ENCODE results near the gene PLPP1.
A peak's percentile ranks its signal among the peaks of the same experiment; 100 is the strongest.
"Not testable (repeated sequence)": the region's sequence is repeated elsewhere in the genome, so short reads cannot be mapped to it uniquely, and the experiment has no call there.

PLPP1 gene

GRCh38 chr5:55547781-55548180 lies 13.0 kb upstream of the PLPP1 start:
- no peak overlapping the region for H3K4me3 ChIP-seq (ENCODE audit: low read length in 2 of 2)
- H3K27ac ChIP-seq (ENCODE audit: low read depth in 2 of 2, low read length in 2 of 2), result no peak overlapping the region
- no peaks in the 10 kb centered on the region for H3K4me1 ChIP-seq (ENCODE audit: control insufficient read depth in 2 of 2, insufficient read depth in 2 of 2, low read length in 2 of 2)
- no peak overlapping the region for H3K9ac ChIP-seq (ENCODE audit: low read depth in 1 of 2, low read length in 2 of 2)
- H3K27me3 ChIP-seq (ENCODE audit: control insufficient read depth in 2 of 2, insufficient read depth in 2 of 2, low read length in 2 of 2), result no peaks in the 10 kb centered on the region
- no peaks in the 10 kb centered on the region for H3K9me3 ChIP-seq (ENCODE audit: control insufficient read depth in 2 of 2, low read length in 2 of 2)
- no peaks in the 10 kb centered on the region for H3K36me3 ChIP-seq (ENCODE audit: control insufficient read depth in 2 of 2, insufficient read depth in 2 of 2, low read length in 2 of 2)

DNA sequence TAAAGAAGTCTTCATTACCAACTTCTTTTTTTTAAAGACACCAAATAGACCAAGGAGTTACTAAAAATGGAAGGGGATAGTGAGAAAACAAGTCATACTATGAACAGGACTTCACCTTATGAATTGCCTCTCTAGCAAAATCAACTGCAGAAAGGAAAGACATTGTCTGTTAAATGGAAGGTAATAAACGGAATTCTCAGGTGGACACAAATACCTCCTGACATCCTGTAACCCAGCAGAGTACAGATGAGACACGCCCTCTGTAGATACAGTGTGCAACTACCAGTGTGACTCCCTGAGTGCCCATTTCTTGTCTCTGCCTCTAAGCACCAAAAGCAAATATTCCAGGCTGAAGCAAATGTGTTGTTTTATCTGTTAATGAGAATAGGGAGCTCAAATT lies 12.2 kb upstream of the PLPP1 start:
- no peak overlapping the region for H3K27ac ChIP-seq (ENCODE audit: low read depth in 2 of 2, low read length in 2 of 2)
- no peaks in the 10 kb centered on the region for H3K9me3 ChIP-seq (ENCODE audit: control insufficient read depth in 2 of 2, low read length in 2 of 2)
- H3K9ac ChIP-seq (ENCODE audit: low read depth in 1 of 2, low read length in 2 of 2), result no peak overlapping the region
- no peaks in the 10 kb centered on the region for H3K4me1 ChIP-seq (ENCODE audit: control insufficient read depth in 2 of 2, insufficient read depth in 2 of 2, low read length in 2 of 2)
- H3K27me3 ChIP-seq (ENCODE audit: control insufficient read depth in 2 of 2, insufficient read depth in 2 of 2, low read length in 2 of 2), result no peaks in the 10 kb centered on the region
- H3K4me3 ChIP-seq (ENCODE audit: low read length in 2 of 2), result no peak overlapping the region
- no peaks in the 10 kb centered on the region for H3K36me3 ChIP-seq (ENCODE audit: control insufficient read depth in 2 of 2, insufficient read depth in 2 of 2, low read length in 2 of 2)

GRCh38 chr5:55544341-55544740 lies 9.6 kb upstream of the PLPP1 start:
- H3K27ac ChIP-seq (ENCODE audit: low read depth in 2 of 2, low read length in 2 of 2), result no peak overlapping the region
- H3K36me3 ChIP-seq (ENCODE audit: control insufficient read depth in 2 of 2, insufficient read depth in 2 of 2, low read length in 2 of 2), result no peaks in the 10 kb centered on the region
- no peak overlapping the region for H3K4me3 ChIP-seq (ENCODE audit: low read length in 2 of 2)
- no peaks in the 10 kb centered on the region for H3K9me3 ChIP-seq (ENCODE audit: control insufficient read depth in 2 of 2, low read length in 2 of 2)
- no peaks in the 10 kb centered on the region for H3K4me1 ChIP-seq (ENCODE audit: control insufficient read depth in 2 of 2, insufficient read depth in 2 of 2, low read length in 2 of 2)
- H3K27me3 ChIP-seq (ENCODE audit: control insufficient read depth in 2 of 2, insufficient read depth in 2 of 2, low read length in 2 of 2), result no peaks in the 10 kb centered on the region
- H3K9ac ChIP-seq (ENCODE audit: low read depth in 1 of 2, low read length in 2 of 2), result no peak overlapping the region

- Histone ChIP-seq H3K27ac (ENCODE audit: low read depth in 2 of 2, low read length in 2 of 2) (no peak overlapping the region), H3K4me3 (ENCODE audit: low read length in 2 of 2) (no peak overlapping the region), H3K27me3 (ENCODE audit: control insufficient read depth in 2 of 2, insufficient read depth in 2 of 2, low read length in 2 of 2) (no peaks in the 10 kb centered on the region), H3K9ac (ENCODE audit: low read depth in 1 of 2, low read length in 2 of 2) (no peak overlapping the region), H3K4me1 (ENCODE audit: control insufficient read depth in 2 of 2, insufficient read depth in 2 of 2, low read length in 2 of 2) (no peaks in the 10 kb centered on the region), H3K9me3 (ENCODE audit: control insufficient read depth in 2 of 2, low read length in 2 of 2) (no peaks in the 10 kb centered on the region), H3K36me3 (ENCODE audit: control insufficient read depth in 2 of 2, insufficient read depth in 2 of 2, low read length in 2 of 2) (no peaks in the 10 kb centered on the region)
Observed at GRCh38 chr5:55541056-55541635, 6.4 kb upstream of the PLPP1 start.

GRCh38 chr5:55540525-55540924 lies 5.8 kb upstream of the PLPP1 start:
- H3K4me1 ChIP-seq (ENCODE audit: control insufficient read depth in 2 of 2, insufficient read depth in 2 of 2, low read length in 2 of 2), result peaks cover under 1 to 2% of the 10 kb centered on the region in 2 donors
- no peaks in the 10 kb centered on the region for H3K27me3 ChIP-seq (ENCODE audit: control insufficient read depth in 2 of 2, insufficient read depth in 2 of 2, low read length in 2 of 2)

GRCh38 chr5:55540024-55540423 lies 5.3 kb upstream of the PLPP1 start:
- Histone ChIP-seq H3K36me3 (ENCODE audit: control insufficient read depth in 2 of 2, insufficient read depth in 2 of 2, low read length in 2 of 2) (no peaks in the 10 kb centered on the region), H3K4me3 (ENCODE audit: low read length in 2 of 2) (no peak overlapping the region), H3K4me1 (ENCODE audit: control insufficient read depth in 2 of 2, insufficient read depth in 2 of 2, low read length in 2 of 2) (peaks cover 4 to 7% of the 10 kb centered on the region in 2 donors), H3K27ac (ENCODE audit: low read depth in 2 of 2, low read length in 2 of 2) (no peak overlapping the region), H3K27me3 (ENCODE audit: control insufficient read depth in 2 of 2, insufficient read depth in 2 of 2, low read length in 2 of 2) (no peaks in the 10 kb centered on the region), H3K9me3 (ENCODE audit: control insufficient read depth in 2 of 2, low read length in 2 of 2) (no peaks in the 10 kb centered on the region), H3K9ac (ENCODE audit: low read depth in 1 of 2, low read length in 2 of 2) (no peak overlapping the region)

More at GRCh38 chr5:55540525-55540924, 5.8 kb upstream of the PLPP1 start:
- no peaks in the 10 kb centered on the region for H3K36me3 ChIP-seq (ENCODE audit: control insufficient read depth in 2 of 2, insufficient read depth in 2 of 2, low read length in 2 of 2)
- no peak overlapping the region for H3K27ac ChIP-seq (ENCODE audit: low read depth in 2 of 2, low read length in 2 of 2)
- H3K9me3 ChIP-seq (ENCODE audit: control insufficient read depth in 2 of 2, low read length in 2 of 2), result no peaks in the 10 kb centered on the region
- H3K9ac ChIP-seq (ENCODE audit: low read depth in 1 of 2, low read length in 2 of 2), result no peak overlapping the region
- no peak overlapping the region for H3K4me3 ChIP-seq (ENCODE audit: low read length in 2 of 2)

DNA sequence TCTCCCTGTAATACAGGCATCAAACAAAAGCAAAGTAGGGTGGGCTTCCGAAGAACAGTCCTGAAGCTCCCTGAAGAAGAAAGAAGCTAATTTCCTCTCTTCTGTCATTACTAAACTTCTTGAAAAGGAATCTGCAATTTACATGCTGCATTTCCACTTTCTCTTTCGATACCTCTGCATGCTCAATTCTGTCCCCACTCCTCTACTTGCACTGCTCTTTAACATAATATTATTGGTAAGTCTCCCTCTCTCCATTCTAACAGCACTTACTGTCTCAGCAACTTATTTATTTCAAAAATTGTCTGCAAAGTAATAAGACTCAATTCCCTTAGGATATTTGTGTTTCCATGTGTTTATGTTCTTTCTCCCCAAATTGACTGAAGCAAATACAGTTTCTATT lies 3.9 kb upstream of the PLPP1 start:
- Histone ChIP-seq H3K9me3 (ENCODE audit: control insufficient read depth in 2 of 2, low read length in 2 of 2) (no peaks in the 10 kb centered on the region), H3K4me1 (ENCODE audit: control insufficient read depth in 2 of 2, insufficient read depth in 2 of 2, low read length in 2 of 2) (peaks cover 5 to 9% of the 10 kb centered on the region in 2 donors), H3K4me3 (ENCODE audit: low read length in 2 of 2) (peak overlapping the region in 1 of 2 donors; percentile 49), H3K9ac (ENCODE audit: low read depth in 1 of 2, low read length in 2 of 2) (peak overlapping the region in 1 of 2 donors; percentile 12), H3K36me3 (ENCODE audit: control insufficient read depth in 2 of 2, insufficient read depth in 2 of 2, low read length in 2 of 2) (no peaks in the 10 kb centered on the region), H3K27ac (ENCODE audit: low read depth in 2 of 2, low read length in 2 of 2) (no peak overlapping the region), H3K27me3 (ENCODE audit: control insufficient read depth in 2 of 2, insufficient read depth in 2 of 2, low read length in 2 of 2) (no peaks in the 10 kb centered on the region)

GRCh38 chr5:55537315-55537714 lies 2.6 kb upstream of the PLPP1 start:
- peaks cover 9 to 13% of the 10 kb centered on the region in 2 donors for H3K4me1 ChIP-seq (ENCODE audit: control insufficient read depth in 2 of 2, insufficient read depth in 2 of 2, low read length in 2 of 2)
- not testable (repeated sequence) for H3K27ac ChIP-seq (ENCODE audit: low read depth in 2 of 2, low read length in 2 of 2); H3K36me3 ChIP-seq (ENCODE audit: control insufficient read depth in 2 of 2, insufficient read depth in 2 of 2, low read length in 2 of 2); H3K9ac ChIP-seq (ENCODE audit: low read depth in 1 of 2, low read length in 2 of 2); H3K4me3 ChIP-seq (ENCODE audit: low read length in 2 of 2); H3K27me3 ChIP-seq (ENCODE audit: control insufficient read depth in 2 of 2, insufficient read depth in 2 of 2, low read length in 2 of 2); H3K9me3 ChIP-seq (ENCODE audit: control insufficient read depth in 2 of 2, low read length in 2 of 2)

GRCh38 chr5:55535199-55535905 lies 588 bp upstream of the PLPP1 start:
- H3K27me3 ChIP-seq (ENCODE audit: control insufficient read depth in 2 of 2, insufficient read depth in 2 of 2, low read length in 2 of 2), result no peaks in the 10 kb centered on the region
- peaks cover 9 to 16% of the 10 kb centered on the region in 2 donors for H3K4me1 ChIP-seq (ENCODE audit: control insufficient read depth in 2 of 2, insufficient read depth in 2 of 2, low read length in 2 of 2)
- H3K36me3 ChIP-seq (ENCODE audit: control insufficient read depth in 2 of 2, insufficient read depth in 2 of 2, low read length in 2 of 2), result no peaks in the 10 kb centered on the region
- no peaks in the 10 kb centered on the region for H3K9me3 ChIP-seq (ENCODE audit: control insufficient read depth in 2 of 2, low read length in 2 of 2)
- peak overlapping the region; percentile 96 for H3K27ac ChIP-seq (ENCODE audit: low read depth in 2 of 2, low read length in 2 of 2)
- peak overlapping the region; percentile 81 to 90 for H3K4me3 ChIP-seq (ENCODE audit: low read length in 2 of 2)
- H3K9ac ChIP-seq (ENCODE audit: low read depth in 1 of 2, low read length in 2 of 2), result peak overlapping the region; percentile 78 to 91

DNA sequence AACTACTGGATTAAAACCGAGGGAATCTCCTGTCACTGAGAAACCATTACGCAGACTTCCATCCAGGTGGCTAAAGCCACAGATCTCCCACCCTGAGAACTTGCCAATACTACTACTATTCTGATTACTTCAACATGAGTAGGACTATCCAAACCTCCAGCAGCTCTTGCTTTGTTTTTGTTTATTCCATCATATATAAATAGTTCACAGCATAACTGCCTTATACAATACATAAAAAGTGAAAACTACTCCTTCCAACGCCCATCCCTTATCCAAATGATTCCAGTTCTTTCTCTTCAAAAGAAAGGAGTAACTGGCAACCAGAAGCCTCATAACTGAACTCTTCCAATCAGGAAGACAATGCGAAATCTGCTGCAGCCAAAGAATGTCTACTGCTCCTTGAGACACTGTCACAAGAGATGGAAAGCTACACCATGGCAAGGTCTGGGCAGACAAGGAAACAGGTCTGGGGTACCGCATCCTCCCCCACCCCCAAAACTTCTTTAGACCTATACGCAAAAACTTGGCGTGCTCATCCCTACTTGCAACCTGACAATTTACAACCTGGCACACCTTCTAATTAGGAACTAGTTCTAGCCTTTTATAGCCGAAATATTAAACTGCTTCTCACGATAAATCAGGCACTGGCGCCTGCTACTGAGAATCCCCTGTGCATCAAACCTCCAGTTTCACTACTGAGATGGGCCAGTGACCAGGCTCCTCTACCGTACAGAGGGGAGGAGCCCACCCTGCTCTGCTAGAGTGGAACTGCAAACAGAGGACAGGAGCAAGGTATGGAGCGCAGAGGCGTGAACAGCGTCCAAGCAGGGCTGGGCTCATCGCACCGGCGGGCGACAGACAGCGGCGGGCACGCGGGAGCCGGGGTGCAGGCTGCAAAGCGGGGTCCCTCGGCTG lies 986 bp downstream of the PLPP1 start:
- peak overlapping the region; percentile 96 for H3K27ac ChIP-seq (ENCODE audit: low read depth in 2 of 2, low read length in 2 of 2)
- no peaks in the 10 kb centered on the region for H3K27me3 ChIP-seq (ENCODE audit: control insufficient read depth in 2 of 2, insufficient read depth in 2 of 2, low read length in 2 of 2)
- H3K36me3 ChIP-seq (ENCODE audit: control insufficient read depth in 2 of 2, insufficient read depth in 2 of 2, low read length in 2 of 2), result no peaks in the 10 kb centered on the region
- peak overlapping the region; percentile 82 to 91 for H3K9ac ChIP-seq (ENCODE audit: low read depth in 1 of 2, low read length in 2 of 2)
- peaks cover 9 to 16% of the 10 kb centered on the region in 2 donors for H3K4me1 ChIP-seq (ENCODE audit: control insufficient read depth in 2 of 2, insufficient read depth in 2 of 2, low read length in 2 of 2)
- no peaks in the 10 kb centered on the region for H3K9me3 ChIP-seq (ENCODE audit: control insufficient read depth in 2 of 2, low read length in 2 of 2)
- H3K4me3 ChIP-seq (ENCODE audit: low read length in 2 of 2), result peak overlapping the region; percentile 81 to 90
